Bone marrow (tissue), 2 donors: ENCODE data around the gene GFI1.
A peak's percentile ranks its signal among the peaks of the same experiment; 100 is the strongest.
"Not testable (repeated sequence)": the region's sequence is repeated elsewhere in the genome, so short reads cannot be mapped to it uniquely, and the experiment has no call there.

Experiments
- DNase-seq, 2 donors: peaks; one replicate each; lab custom pipeline; 2025; lab: John Stamatoyannopoulos, UW

GFI1 gene

GRCh38 chr1:92465256-92465647, 21.5 kb downstream of the GFI1 start:
- DNase-seq, result no peak

GRCh38 chr1:92464588-92465255, 22.0 kb downstream of the GFI1 start:
- DNase-seq, result no peak

- DNase-seq, result peak in 1 of 2 donors; percentile 74
Measured at GRCh38 chr1:92461364-92462097, 25.2 kb downstream of the GFI1 start.

- peak in 1 of 2 donors; percentile 99 for DNase-seq
Measured at GRCh38 chr1:92459871-92460320, 26.8 kb downstream of the GFI1 start.

- no peak for DNase-seq
Measured at GRCh38 chr1:92458146-92458545, 28.6 kb downstream of the GFI1 start.

GRCh38 chr1:92447976-92448375, 38.7 kb downstream of the GFI1 start:
- DNase-seq, result no peak

- no peak for DNase-seq
Measured at GRCh38 chr1:92447033-92447681, 39.6 kb downstream of the GFI1 start.

- DNase-seq, result no peak
Measured at GRCh38 chr1:92446546-92446945, 40.2 kb downstream of the GFI1 start.

- DNase-seq, result no peak
Measured at GRCh38 chr1:92445865-92446264, 40.9 kb downstream of the GFI1 start.

GRCh38 chr1:92444351-92444750, 42.4 kb downstream of the GFI1 start:
- no peak for DNase-seq

GRCh38 chr1:92443893-92444292, 42.8 kb downstream of the GFI1 start:
- DNase-seq, result no peak

- no peak for DNase-seq
Measured at GRCh38 chr1:92442351-92442750, 44.4 kb downstream of the GFI1 start.

- DNase-seq, result no peak
Measured at GRCh38 chr1:92441697-92442342, 44.9 kb downstream of the GFI1 start.

- no peak for DNase-seq
Measured at GRCh38 chr1:92441316-92441696, 45.4 kb downstream of the GFI1 start.

GRCh38 chr1:92439291-92439690, 47.4 kb downstream of the GFI1 start:
- DNase-seq, result no peak

- DNase-seq, result not testable (repeated sequence)
Measured at GRCh38 chr1:92434572-92434971, 52.2 kb downstream of the GFI1 start.

- DNase-seq, result no peak
Measured at GRCh38 chr1:92430030-92430429, 56.7 kb downstream of the GFI1 start.

GRCh38 chr1:92425617-92426016, 61.1 kb downstream of the GFI1 start:
- no peak for DNase-seq
